ENCODE data around the gene WWP2.

- TF ChIP-seq CTCF (conservative IDR thresholded peaks at IDR 0.05; ENCODE audit: low read length) (no peak), EZH2phosphoT487 (IDR thresholded peaks at IDR 0.05; ENCODE audit: borderline replicate concordance, low read depth, low read length) (no peak)
These were observed 119.0 kb downstream of the WWP2 start for GRCh38 chr16:69881141-69881540.

All from OCI-LY7 (cell line).